NCI-H69 (cell line): ENCODE results near the gene CYS1.

Experiments
- DNase-seq: peaks from one replicate; lab custom pipeline; 2025; lab: John Stamatoyannopoulos, UW

Gene CYS1

DNA sequence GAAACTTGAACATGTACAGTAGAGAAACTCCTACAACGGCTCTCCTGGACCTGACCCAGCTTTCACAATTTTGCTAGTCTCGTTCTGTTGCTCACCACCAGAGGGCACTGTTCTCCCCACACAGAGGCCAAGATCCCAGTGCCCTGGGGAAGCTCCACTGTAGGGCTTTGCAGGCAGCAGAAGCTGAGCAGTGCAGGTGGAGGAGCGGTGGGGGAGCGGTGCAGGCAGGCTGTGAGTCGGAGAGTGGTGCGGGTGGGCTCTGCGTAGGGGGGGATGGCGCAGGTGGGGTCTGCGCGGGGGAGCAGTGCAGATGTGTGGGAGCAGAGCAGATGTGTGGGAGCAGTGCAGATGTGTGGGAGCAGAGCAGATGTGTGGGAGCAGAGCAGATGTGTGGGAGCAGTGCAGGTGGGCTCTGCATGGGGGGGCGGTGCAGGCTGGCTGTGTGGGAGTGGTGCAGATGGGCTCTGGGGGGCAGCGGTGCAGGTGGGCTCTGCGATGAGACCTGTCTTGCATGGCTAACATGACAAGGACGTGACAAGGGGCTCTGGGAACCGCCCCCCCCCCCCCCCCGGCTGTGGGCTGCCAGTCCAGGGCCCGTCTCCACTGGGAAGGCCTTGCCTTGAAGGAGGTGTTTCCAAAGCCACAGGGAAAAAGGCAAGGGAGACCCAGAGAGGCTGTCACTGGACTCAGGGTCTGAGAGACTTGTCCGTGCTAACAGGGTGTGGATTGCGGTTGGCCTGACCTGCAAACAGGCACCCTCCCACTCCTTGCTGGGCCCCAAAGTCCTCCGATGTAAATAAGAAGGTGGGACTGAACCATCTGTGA is 7.3 kb downstream of the CYS1 start:
- DNase-seq: peak; percentile 87

- peak; percentile 14 for DNase-seq
Observed at GRCh38 chr2:10071595-10071994, 8.6 kb downstream of the CYS1 start.

DNA sequence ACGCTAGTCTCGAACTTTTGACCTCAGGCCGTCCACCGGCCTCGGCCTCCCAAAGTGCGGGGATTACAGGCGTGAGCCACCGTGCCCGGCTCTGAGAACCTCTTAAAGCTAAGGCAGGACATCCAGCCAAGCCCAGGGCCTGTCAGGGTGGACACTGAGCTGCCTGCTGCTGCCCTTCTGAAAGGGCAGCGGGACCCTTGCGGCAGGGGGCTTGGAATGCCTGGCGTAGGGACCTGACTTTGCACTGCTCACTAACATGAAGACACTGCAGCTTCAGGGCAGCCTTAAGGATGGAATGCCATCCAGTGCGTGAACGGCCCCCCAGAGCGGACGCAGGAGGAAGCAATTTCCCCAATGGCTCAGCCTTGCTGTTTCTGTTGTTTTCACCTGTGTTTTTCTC is 9.0 kb downstream of the CYS1 start:
- no peak for DNase-seq

DNA sequence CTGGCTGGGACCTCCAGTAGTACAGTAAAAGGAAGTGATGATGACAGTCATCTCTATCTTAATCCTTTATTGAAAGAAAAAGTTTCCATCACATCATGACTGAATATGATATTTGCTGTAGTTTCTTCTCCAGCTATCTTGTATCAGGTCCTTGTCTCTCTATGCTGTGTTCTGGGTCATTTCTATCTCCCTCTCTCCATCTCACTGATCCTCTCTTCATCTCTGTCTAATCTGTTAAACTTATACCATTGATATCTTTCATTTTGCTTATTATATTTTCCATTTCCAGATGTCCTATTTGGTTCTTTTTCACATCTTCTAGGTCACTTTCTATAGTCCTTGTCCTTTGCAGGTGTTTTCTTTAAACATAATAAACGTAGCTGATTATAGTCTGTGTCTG is 12.3 kb downstream of the CYS1 start:
- DNase-seq: no peak

- no peak for DNase-seq
Observed at GRCh38 chr2:10067330-10067729, 12.9 kb downstream of the CYS1 start.

DNA sequence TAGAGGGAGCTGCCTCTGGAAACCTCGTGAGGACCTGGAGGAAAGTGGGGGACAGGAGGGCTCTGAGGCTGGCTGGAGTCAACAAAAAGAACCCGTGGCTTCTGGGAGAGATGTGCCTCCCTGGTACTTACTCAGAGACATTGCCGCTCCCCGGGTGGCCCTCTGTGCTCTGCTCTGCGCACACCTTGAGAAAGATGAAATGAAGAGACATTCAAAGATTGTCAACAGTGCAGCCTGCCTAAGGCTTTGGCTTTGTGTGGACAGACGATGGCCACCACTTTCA is 14.5 kb downstream of the CYS1 start:
- DNase-seq: no peak

- no peak for DNase-seq
Observed at GRCh38 chr2:10064932-10065772, 15.1 kb downstream of the CYS1 start.

GRCh38 chr2:10063566-10063965 is 16.6 kb downstream of the CYS1 start:
- no peak for DNase-seq

DNA sequence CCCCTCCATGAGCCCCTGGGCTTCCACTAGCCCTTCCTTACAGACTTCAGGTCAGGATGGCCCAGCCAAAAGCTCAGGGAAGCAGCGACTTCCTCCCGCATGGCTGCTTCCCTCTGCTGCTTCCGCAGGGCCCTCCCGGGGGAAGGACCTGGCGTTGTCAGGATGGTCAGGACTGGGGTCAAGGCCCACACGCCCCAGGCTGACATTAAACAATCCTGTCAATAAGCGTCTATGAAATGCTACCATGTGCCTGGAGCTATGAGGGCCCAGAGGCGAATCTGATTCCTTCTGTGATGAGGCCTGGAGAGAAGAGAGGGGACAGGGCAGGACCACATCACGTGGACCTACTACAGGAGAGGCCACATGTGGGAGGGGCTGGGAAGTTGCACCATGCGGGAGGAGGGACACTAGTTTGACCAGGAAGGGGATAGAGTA is 17.3 kb downstream of the CYS1 start:
- no peak for DNase-seq

DNA sequence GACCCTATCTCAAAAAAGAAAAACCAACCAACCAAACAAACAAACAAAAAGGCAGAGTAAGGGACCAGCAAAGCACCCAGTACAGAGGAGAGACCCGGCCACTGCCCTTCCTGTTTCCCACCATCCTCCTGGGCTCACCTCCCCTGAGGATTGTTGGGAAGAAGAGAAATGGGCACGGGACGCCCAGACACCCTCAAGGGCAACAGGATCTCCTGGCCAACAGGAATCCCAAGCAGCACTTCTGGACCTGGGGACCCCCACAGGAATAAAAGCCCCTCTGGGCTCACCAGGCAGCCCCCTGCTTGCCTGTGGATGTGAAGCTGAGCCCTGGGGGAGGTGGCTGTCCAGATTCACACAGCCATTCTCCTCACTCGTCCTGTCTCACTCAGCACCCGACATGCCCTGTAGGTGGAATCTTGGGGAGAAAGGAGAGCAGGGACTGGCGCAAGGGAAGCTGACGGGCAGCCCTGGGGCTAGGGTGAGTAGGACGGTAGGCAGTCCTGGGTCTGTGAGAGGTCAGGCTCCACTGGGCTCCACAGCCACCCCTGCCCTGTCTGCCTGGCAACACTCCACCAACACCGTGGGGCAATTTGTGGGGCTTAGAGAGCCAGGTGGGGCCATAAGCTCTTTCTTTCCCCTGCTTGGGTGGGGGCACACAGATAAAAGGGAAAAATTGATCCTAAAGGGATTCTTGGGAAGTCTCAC is 18.8 kb downstream of the CYS1 start:
- DNase-seq: no peak

GRCh38 chr2:10059552-10060335 is 20.5 kb downstream of the CYS1 start:
- DNase-seq: no peak

DNA sequence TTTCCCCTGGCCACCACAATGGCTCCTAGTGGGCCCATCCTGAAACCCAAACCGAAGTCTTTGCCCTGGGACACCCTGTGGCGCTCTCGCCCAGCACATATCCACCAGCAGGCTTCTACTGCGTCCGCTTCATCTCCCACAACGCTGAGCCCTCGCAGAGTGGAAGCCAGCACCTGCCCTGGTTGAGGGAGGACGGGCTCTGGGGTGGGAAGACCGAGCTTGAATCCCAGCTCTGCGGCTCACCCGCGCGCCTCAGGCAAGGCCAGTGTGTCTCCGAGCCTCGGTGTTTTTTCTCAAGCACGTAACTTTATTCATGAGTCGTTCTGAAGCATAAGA is 21.2 kb downstream of the CYS1 start:
- no peak for DNase-seq

DNA sequence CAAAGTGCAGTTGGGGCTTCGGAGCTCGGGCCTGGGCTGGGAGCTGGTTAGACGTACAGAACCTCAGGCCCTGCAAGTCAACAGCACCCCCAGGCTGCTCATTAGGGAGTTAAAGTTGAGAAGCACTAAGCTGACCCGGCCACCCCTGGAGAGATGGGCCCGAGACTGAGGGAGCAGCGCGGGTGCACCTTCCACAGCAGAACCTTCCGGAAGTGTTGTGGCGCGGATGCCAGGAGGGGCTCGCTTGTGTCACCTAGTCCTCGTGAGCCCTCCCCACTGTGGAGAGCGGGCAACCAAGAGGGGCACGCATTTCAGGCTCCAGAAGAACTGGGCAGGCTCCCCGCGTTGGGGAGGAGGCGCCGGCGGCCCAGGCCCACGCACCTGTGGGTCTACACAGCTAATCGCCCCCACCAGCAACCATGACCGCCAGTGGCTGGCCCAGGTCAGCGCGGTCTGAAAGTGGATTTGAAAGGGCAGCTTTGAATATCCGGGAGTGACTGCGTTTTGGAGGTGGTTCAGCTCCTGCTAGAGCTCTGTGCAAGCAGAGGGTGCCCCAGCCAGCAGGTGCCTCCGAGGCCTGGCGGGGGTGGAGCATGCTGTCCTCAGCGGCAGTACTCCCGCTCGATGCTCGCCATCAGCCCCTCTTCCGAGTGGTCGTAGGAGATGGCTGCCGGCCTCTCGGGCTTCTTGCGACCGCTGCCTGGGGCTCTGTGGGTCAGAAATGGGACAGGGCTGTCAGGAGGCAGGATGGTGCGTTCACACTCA is 21.8 kb downstream of the CYS1 start:
- DNase-seq: no peak

- DNase-seq: peak; percentile 87
Observed at GRCh38 chr2:10057231-10058107, 22.7 kb downstream of the CYS1 start.

DNA sequence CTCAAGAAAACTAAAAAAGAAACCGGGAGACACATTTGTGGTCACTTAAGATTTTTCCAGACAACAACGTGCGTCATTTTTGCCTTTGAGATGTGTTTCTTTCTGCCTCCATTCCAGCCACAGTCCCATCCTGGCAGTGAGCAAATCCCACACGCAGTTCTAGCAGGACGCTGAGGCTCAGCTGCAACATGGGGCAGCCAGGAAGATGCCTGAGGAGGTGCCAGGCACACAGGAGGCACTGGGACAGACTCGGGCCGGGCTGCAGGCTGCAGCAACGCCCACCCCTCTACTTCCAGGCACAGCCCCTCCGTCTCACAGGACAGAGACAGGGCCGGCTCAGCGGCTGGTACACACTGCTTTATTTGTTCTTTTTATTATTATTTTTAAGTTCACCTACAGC is 23.8 kb downstream of the CYS1 start:
- no peak for DNase-seq

GRCh38 chr2:10054976-10055375 is 25.2 kb downstream of the CYS1 start:
- no peak for DNase-seq

DNA sequence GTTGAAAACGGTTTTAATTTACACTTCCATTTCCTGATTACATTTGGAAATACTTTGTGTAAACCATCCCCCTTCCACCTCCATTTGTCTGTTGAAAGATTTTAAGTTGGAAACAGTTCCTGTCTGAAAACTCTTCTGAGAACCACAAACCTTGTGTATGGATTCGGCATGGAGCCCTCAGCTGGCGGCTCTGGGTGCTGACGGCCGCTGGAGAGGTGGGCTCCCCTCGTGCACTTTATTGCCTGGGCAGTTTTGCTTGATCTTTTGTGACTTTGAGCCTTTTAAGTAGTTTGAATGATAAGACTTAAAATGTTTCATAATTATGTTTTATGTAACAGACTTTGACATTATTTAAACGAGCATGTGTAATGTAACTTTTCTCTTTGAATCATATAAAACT is 25.8 kb downstream of the CYS1 start:
- no peak for DNase-seq

- DNase-seq: no peak
Observed at GRCh38 chr2:10053351-10053750, 26.9 kb downstream of the CYS1 start.

DNA sequence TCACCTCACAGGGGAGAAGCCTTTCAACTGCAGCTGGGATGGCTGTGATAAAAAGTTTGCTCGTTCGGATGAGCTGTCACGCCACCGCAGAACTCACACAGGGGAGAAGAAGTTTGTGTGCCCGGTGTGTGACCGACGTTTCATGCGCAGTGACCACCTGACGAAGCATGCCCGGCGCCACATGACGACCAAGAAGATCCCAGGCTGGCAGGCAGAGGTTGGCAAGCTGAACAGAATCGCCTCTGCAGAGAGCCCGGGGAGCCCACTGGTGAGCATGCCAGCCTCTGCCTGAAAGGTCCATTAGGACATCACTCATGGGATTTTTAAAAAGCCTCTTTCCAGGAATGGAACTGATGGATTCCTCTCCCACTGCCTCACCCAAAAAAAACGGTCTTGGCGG is 28.0 kb downstream of the CYS1 start:
- no peak for DNase-seq

GRCh38 chr2:10048501-10049171 is 31.6 kb downstream of the CYS1 start:
- peak; percentile 44 for DNase-seq
